Uterine smooth muscle cell (primary cell): Measurements from ENCODE around the gene PIERCE2. TPM values are rescaled to one million over a fixed set of nuclear protein-coding genes. Genes with fewer than 3 reads are reported as not detected.

ENCODE experiments used
- total RNA-seq: library from RNA; depleted of rRNA; stranded (reverse); fragments of >200 nt; gene quantifications from 2 replicates; pipeline ENCODE4 v1.2.3, GENCODE V29; 2014

PIERCE2 gene
- 0.55 and 1.6 TPM in 2 replicates for total RNA-seq

GRCh38 chr15:55408012-55408928 is at the start of gene PIERCE2, which contains the start of gene CCPG1:
Gene PIERCE2 (plus strand): TSS chr15:55408495. CDS start chr15:55408769, 274 bp downstream.
Gene CCPG1 (minus strand): TSS chr15:55408359. CDS start chr15:55389424, 18,935 bp downstream.

Other genes starting within 250 kb of the PIERCE2 start
- 103 and 136 TPM in 2 replicates for gene RSL24D1, start 211.6 kb upstream of the PIERCE2 start, total RNA-seq
- gene RAB27A, start 118.7 kb upstream of the PIERCE2 start, total RNA-seq, result 13.8 and 17.4 TPM in 2 replicates
- gene PIGBOS1, start 89.4 kb upstream of the PIERCE2 start, total RNA-seq, result 10.6 and 11.5 TPM in 2 replicates
- 15.1 and 17.5 TPM in 2 replicates for gene PIGB, start 89.3 kb upstream of the PIERCE2 start, total RNA-seq
- gene CCPG1, start 136 bp upstream of the PIERCE2 start, total RNA-seq, result 39.6 and 94.9 TPM in 2 replicates
- gene DNAAF4, start 99.7 kb downstream of the PIERCE2 start, total RNA-seq, result 1.00 and 2.1 TPM in 2 replicates
- 5.9 and 10.6 TPM in 2 replicates for gene PYGO1, start 179.8 kb downstream of the PIERCE2 start, total RNA-seq